NCI-H1092 (cell line): ENCODE measurements around the gene RIMS1.

ENCODE experiments used
- DNase-seq: peaks from one replicate; lab custom pipeline; 2025; lab: John Stamatoyannopoulos, UW

RIMS1 gene

GRCh38 chr6:72350296-72350881, 464.0 kb downstream of the RIMS1 start:
- no peak for DNase-seq

- no peak for DNase-seq
Measured at GRCh38 chr6:72363844-72364740, 477.7 kb downstream of the RIMS1 start.

GRCh38 chr6:72365773-72366172, 479.4 kb downstream of the RIMS1 start:
- no peak for DNase-seq

- no peak for DNase-seq
Measured at GRCh38 chr6:72367439-72367838, 481.1 kb downstream of the RIMS1 start.

GRCh38 chr6:72371473-72371872, 485.1 kb downstream of the RIMS1 start:
- DNase-seq = no peak

GRCh38 chr6:72374172-72374571, 487.8 kb downstream of the RIMS1 start:
- no peak for DNase-seq

- no peak for DNase-seq
Measured at GRCh38 chr6:72374857-72375256, 488.5 kb downstream of the RIMS1 start.

GRCh38 chr6:72376736-72377135, 490.4 kb downstream of the RIMS1 start:
- DNase-seq = no peak

GRCh38 chr6:72381076-72381475, 494.7 kb downstream of the RIMS1 start:
- no peak for DNase-seq

- DNase-seq = no peak
Measured at GRCh38 chr6:72382602-72383529, 496.5 kb downstream of the RIMS1 start.

- no peak for DNase-seq
Measured at GRCh38 chr6:72386324-72386723, 500.0 kb downstream of the RIMS1 start.

- no peak for DNase-seq
Measured at GRCh38 chr6:72389698-72390097, 503.3 kb downstream of the RIMS1 start.

- DNase-seq = no peak
Measured at GRCh38 chr6:72390548-72390947, 504.2 kb downstream of the RIMS1 start.

- no peak for DNase-seq
Measured at GRCh38 chr6:72401865-72402264, 515.5 kb downstream of the RIMS1 start.

GRCh38 chr6:72403413-72403812, 517.1 kb downstream of the RIMS1 start:
- DNase-seq = no peak

GRCh38 chr6:72406517-72406916, 520.2 kb downstream of the RIMS1 start:
- no peak for DNase-seq

GRCh38 chr6:72410769-72411168, 524.4 kb downstream of the RIMS1 start:
- DNase-seq = no peak

- peak; percentile 30 for DNase-seq
Measured at GRCh38 chr6:72411872-72412708, 525.7 kb downstream of the RIMS1 start.

GRCh38 chr6:72412709-72413044, 526.3 kb downstream of the RIMS1 start:
- no peak for DNase-seq

- no peak for DNase-seq
Measured at GRCh38 chr6:72413884-72414283, 527.5 kb downstream of the RIMS1 start.

- no peak for DNase-seq
Measured at GRCh38 chr6:72414657-72415056, 528.3 kb downstream of the RIMS1 start.
